Endothelial cell of umbilical vein (primary cell): ENCODE measurements around the gene ADAMTSL3. TPM values are rescaled to one million over a fixed set of nuclear protein-coding genes. Genes with fewer than 3 reads are reported as not detected.

Source experiments
- BruUV-seq: library from RNA; stranded (reverse); fragments of 400-500 nt; replicated peaks from 2 replicates; lab custom pipeline; 2021; lab: Mats Ljungman, UMichigan
- CTCF ChIA-PET: fragments of 300-600, 350-600 bp; sonication (Branson Sonifier 250); formaldehyde crosslinking; loops from one replicate; lab custom pipeline; 2021; ENCODE audit warnings: antibody characterized with exemption, inconsistent platforms; lab: Charles Lee
- POLR2A ChIA-PET: fragments of 300-600, 350-600 bp; sonication (Branson Sonifier 250); formaldehyde crosslinking; loops from one replicate; lab custom pipeline; 2021; ENCODE audit warnings: antibody characterized with exemption, inconsistent platforms; lab: Charles Lee
- DNase-seq: peaks from one replicate; pipeline ENCODE4 v3.0.0-alpha.2; 2011; ENCODE audit warnings: low read depth, low spot score
- FAIRE-seq: peaks from 2 replicates; lab custom pipeline; 2011; peaks lifted over from hg19 to GRCh38; lab: Jason Lieb, UNC
- H2AFZ ChIP-seq: 2 replicates; pipeline ENCODE4 v1.6.0; 2012; ENCODE audit warnings: low read depth, low read length, control low read depth, inconsistent platforms
- H3K27ac ChIP-seq: 2 replicates; pipeline ENCODE4 v1.5.1; 2011; ENCODE audit warnings: low read depth, mild to moderate bottlenecking, control low read depth, low read length, moderate library complexity; ENCODE audit not compliant: insufficient read depth
- H3K27me3 ChIP-seq, 2 experiments: 2 replicates each; pipeline versions ENCODE4 v1.6.0 to v1.6.1; 2011; ENCODE audit warnings: low read length in 2 of 2, mixed read lengths in 1 of 2; ENCODE audit not compliant: control insufficient read depth in 2 of 2, insufficient read depth in 2 of 2
- H3K36me3 ChIP-seq, 2 experiments: 2 replicates in 1 of 2; 3 replicates in 1 of 2; pipeline ENCODE4 v1.5.1; 2011; ENCODE audit warnings: low read length in 2 of 2, mild to moderate bottlenecking in 1 of 2, moderate library complexity in 1 of 2; ENCODE audit not compliant: control insufficient read depth in 2 of 2, insufficient read depth in 2 of 2; ENCODE audit errors: extremely low read depth in 1 of 2
- H3K4me1 ChIP-seq: 3 replicates; pipeline ENCODE4 v1.5.1; 2011; ENCODE audit warnings: mild to moderate bottlenecking, low read length; ENCODE audit not compliant: control insufficient read depth, insufficient read depth; ENCODE audit errors: extremely low read depth
- H3K4me2 ChIP-seq: 2 replicates; pipeline ENCODE4 v1.6.1; 2011; ENCODE audit warnings: low read length, control low read depth, mixed read lengths; ENCODE audit not compliant: insufficient read depth
- H3K4me3 ChIP-seq, 3 experiments: fragments of 200-600 bp in 1 of 3; sonication (generic), shearing (Covaris generic) in 1 of 3; replicated peaks in 1 of 3; 2 replicates each; pipeline ENCODE4 v1.5.1; 2011 to 2016; ENCODE audit warnings: control low read depth in 3 of 3, low read length in 3 of 3, mild to moderate bottlenecking in 2 of 3, inconsistent platforms in 1 of 3, low read depth in 1 of 3, moderate library complexity in 1 of 3; ENCODE audit not compliant: insufficient read depth in 1 of 3
- H3K79me2 ChIP-seq: 2 replicates; pipeline ENCODE4 v1.6.0; 2012; ENCODE audit warnings: low read length, inconsistent platforms; ENCODE audit not compliant: control insufficient read depth, insufficient read depth
- H3K9ac ChIP-seq: replicated peaks from 2 replicates; pipeline ENCODE3; 2011; ENCODE audit warnings: low read length, control low read depth; ENCODE audit not compliant: insufficient read depth; ENCODE audit errors: extremely low read depth
- H3K9me1 ChIP-seq: replicated peaks from 3 replicates; pipeline ENCODE4 v1.6.0; 2011; ENCODE audit warnings: mild to moderate bottlenecking, low read length; ENCODE audit not compliant: control insufficient read depth, insufficient read depth; ENCODE audit errors: extremely low read depth
- H3K9me3 ChIP-seq: replicated peaks from 2 replicates; pipeline ENCODE4 v1.5.1; 2012; ENCODE audit warnings: low read length, inconsistent platforms; ENCODE audit not compliant: control insufficient read depth, insufficient read depth
- H4K20me1 ChIP-seq: replicated peaks from 2 replicates; pipeline ENCODE3; 2011; ENCODE audit warnings: mild to moderate bottlenecking, low read length; ENCODE audit not compliant: control insufficient read depth, insufficient read depth; ENCODE audit errors: extremely low read depth
- CTCF ChIP-seq, 2 donors: IDR thresholded peaks; 1 replicate in 1 of 2; 2 replicates in 1 of 2; pipeline ENCODE4 v1.5.1; 2011; ENCODE audit warnings: low read length in 2 of 2, mild to moderate bottlenecking in 2 of 2, moderate library complexity in 2 of 2, control low read depth in 1 of 2, inconsistent platforms in 1 of 2, low read depth in 1 of 2; ENCODE audit not compliant: insufficient read depth in 1 of 2; ENCODE audit errors: extremely low read depth in 1 of 2
- EZH2 ChIP-seq: IDR thresholded peaks from 2 replicates; pipeline ENCODE4 v1.6.1; 2012; ENCODE audit warnings: borderline replicate concordance, low read depth, mild to moderate bottlenecking, moderate library complexity, low read length, inconsistent platforms; ENCODE audit not compliant: severe bottlenecking
- FOS ChIP-seq: IDR thresholded peaks from 2 replicates; pipeline ENCODE4 v1.6.1; 2011; ENCODE audit warnings: mild to moderate bottlenecking, low read length, moderate library complexity, borderline replicate concordance; ENCODE audit not compliant: insufficient read depth
- GATA2 ChIP-seq: IDR thresholded peaks from 2 replicates; pipeline ENCODE4 v1.7.0; 2011; ENCODE audit warnings: low read depth, mild to moderate bottlenecking, moderate library complexity, mixed read lengths, low read length; ENCODE audit not compliant: insufficient read length, insufficient read depth
- JUN ChIP-seq: IDR thresholded peaks from 2 replicates; pipeline ENCODE4 v1.6.1; 2011; ENCODE audit warnings: borderline replicate concordance, low read depth; ENCODE audit not compliant: insufficient read length, insufficient read depth
- MAX ChIP-seq: IDR thresholded peaks from 2 replicates; pipeline ENCODE4 v1.6.1; 2011; ENCODE audit not compliant: insufficient read depth, insufficient read length
- MYC ChIP-seq: IDR thresholded peaks from one replicate; pipeline ENCODE4 v1.6.1; 2011; ENCODE audit warnings: mild to moderate bottlenecking, low read depth, low read length
- POLR2A ChIP-seq: IDR thresholded peaks from 2 replicates; pipeline ENCODE4 v1.6.1; 2012; ENCODE audit warnings: low read depth, mild to moderate bottlenecking, control low read depth, low read length
- POLR2AphosphoS5 ChIP-seq: IDR thresholded peaks from 2 replicates; pipeline ENCODE4 v1.6.1; 2012; ENCODE audit warnings: low read depth, mild to moderate bottlenecking, control low read depth, low read length, moderate library complexity; ENCODE audit not compliant: insufficient read depth
- dilution Hi-C: fragments of 300-500 bp; cut with MboI; formaldehyde crosslinking; loops from one replicate; pipeline ENCODE4 v1.15.0; 2019; ENCODE audit warnings: low sequenced_read_pairs; ENCODE audit not compliant: extremely low pct_ligation_motif_present
- intact Hi-C: fragments of 100-400 bp; cut with micrococcal nuclease; formaldehyde crosslinking; loops from one replicate; pipeline ENCODE4 v1.10.0; 2022
- polyA plus RNA-seq, 4 experiments: library from polyadenylated mRNA; depleted of rRNA in 3 of 4; stranded (reverse) in 3 of 4; unstranded in 1 of 4; fragments of >200 nt; gene quantifications; 2 replicates each; pipeline versions ENCODE4 v1.2.1 to v1.2.3, GENCODE V29; 2011 to 2012; ENCODE audit warnings: missing spikeins in 1 of 4
- total RNA-seq: library from RNA; stranded (reverse); gene quantifications from 2 replicates; pipeline ENCODE4 v1.2.3, GENCODE V29; 2021

ADAMTSL3 gene
- total and polyA plus RNA-seq, 2 donors (not counting 3 experiments of a cell fraction or from before 2014, with no cell fraction given), result not detected

DNA sequence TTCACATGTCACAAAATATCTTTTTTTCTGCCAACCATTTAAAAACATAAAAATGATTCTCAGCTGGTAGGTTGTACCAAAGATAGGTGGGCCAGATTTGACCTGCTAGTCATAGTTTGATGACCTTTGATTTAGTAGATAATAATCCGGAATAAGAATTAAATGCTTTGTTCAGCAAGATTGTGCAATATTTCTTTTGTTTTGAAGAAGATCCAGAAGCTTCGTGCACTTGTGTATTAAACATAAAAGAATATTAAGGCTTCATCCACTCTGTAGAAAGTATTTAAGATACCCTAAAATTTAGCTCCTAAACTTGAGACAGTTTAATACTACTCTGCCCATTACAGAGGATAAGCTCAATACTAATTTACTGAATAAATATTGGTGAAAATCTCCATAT, 258.4 kb downstream of the ADAMTSL3 start:
- no TSS peak for BruUV-seq
- dilution Hi-C loops, result no loop called here
- Histone ChIP-seq H3K36me3 (no peaks in the 10 kb centered on the region), H3K9me3 (no peaks in the 10 kb centered on the region), H3K27ac (no peak overlapping the region), H3K27me3 (no peaks in the 10 kb centered on the region), H3K9ac (no peak overlapping the region), H3K9me1 (no peaks in the 10 kb centered on the region), H2AFZ (no peak overlapping the region), H3K4me3 (no peak overlapping the region), H4K20me1 (no peaks in the 10 kb centered on the region), H3K4me1 (no peaks in the 10 kb centered on the region), H3K4me2 (no peak overlapping the region), H3K79me2 (no peaks in the 10 kb centered on the region)
- ChIA-PET CTCF (no interaction called here), POLR2A (no interaction called here)
- FAIRE-seq (no peak), DNase-seq (no peak)
- TF ChIP-seq MYC (no peak), MAX (no peak), CTCF (IDR thresholded peaks at IDR 0.05; ENCODE audit: extremely low read depth in 1 of 2, insufficient read depth in 1 of 2, low read depth in 1 of 2, low read length in 2 of 2) (no peak), EZH2 (no peak), GATA2 (no peak), POLR2A (no peak), POLR2AphosphoS5 (no peak), FOS (no peak), JUN (no peak)
- intact Hi-C loops, result no loop called here
